ENCODE data around the gene STK32C. TPM values are rescaled to one million over a fixed set of nuclear protein-coding genes. Genes with fewer than 3 reads are reported as not detected.

The STK32C gene
- total and polyA plus RNA-seq, 2 experiments from 2014 or later: 8.8 to 9.8 TPM

GRCh38 chr10:132238371-132239125 lies 69.2 kb downstream of the STK32C start:
- no peak overlapping the region for H2AFZ ChIP-seq
- H3K9me2 ChIP-seq (ENCODE audit: insufficient read depth): no peaks in the 10 kb centered on the region
- H3K27ac ChIP-seq: no peak overlapping the region
- no peaks in the 10 kb centered on the region for H3K4me1 ChIP-seq (ENCODE audit: insufficient read depth)
- H3K79me2 ChIP-seq (ENCODE audit: insufficient read depth): no peaks in the 10 kb centered on the region
- H3F3A ChIP-seq (ENCODE audit: insufficient read depth): no peaks in the 10 kb centered on the region
- TF ChIP-seq EZH2phosphoT487 (IDR thresholded peaks at IDR 0.05; ENCODE audit: insufficient read depth, low read depth) (no peak), EZH2 (IDR thresholded peaks at IDR 0.05; ENCODE audit: insufficient read depth, poor library complexity, severe bottlenecking) (no peak)
- 84 to 85% methylated on average over 16 to 17 of the region's 17 CpGs for whole genome bisulfite sequencing, 2 experiments (ENCODE audit: low coverage in 1 of 2, low lambda C conversion rate in 2 of 2, missing lambda C conversion rate in 2 of 2)
- H4K20me1 ChIP-seq (ENCODE audit: insufficient read depth): no peaks in the 10 kb centered on the region
- H3K36me3 ChIP-seq (ENCODE audit: low read depth): no peaks in the 10 kb centered on the region
- H3K27me3 ChIP-seq (replicated peaks; ENCODE audit: insufficient read depth): no peaks in the 10 kb centered on the region
- no peak overlapping the region for H3K4me3 ChIP-seq
- no peaks in the 10 kb centered on the region for H3K9me3 ChIP-seq (ENCODE audit: low read depth)
- DNase-seq: no peak
- H3K9ac ChIP-seq: no peak overlapping the region
- H3K4me2 ChIP-seq (ENCODE audit: unreplicated experiment): no peak overlapping the region
- in situ Hi-C loops (cut with MboI): no loop called here

- no peak overlapping the region for H3K4me2 ChIP-seq (ENCODE audit: unreplicated experiment)
- DNase-seq: no peak
- 68% methylated on average over 9 of the region's 9 CpGs for WGBS, 2 experiments (ENCODE audit: low coverage in 1 of 2, low lambda C conversion rate in 2 of 2, missing lambda C conversion rate in 2 of 2)
- no peak for TF ChIP-seq EZH2phosphoT487 (IDR thresholded peaks at IDR 0.05; ENCODE audit: insufficient read depth, low read depth)
- no peak for TF ChIP-seq EZH2 (IDR thresholded peaks at IDR 0.05; ENCODE audit: insufficient read depth, poor library complexity, severe bottlenecking)
- no peaks in the 10 kb centered on the region for H3K9me3 ChIP-seq (ENCODE audit: low read depth)
- H2AFZ ChIP-seq: no peak overlapping the region
- no peaks in the 10 kb centered on the region for H3K36me3 ChIP-seq (ENCODE audit: low read depth)
- no peaks in the 10 kb centered on the region for H3F3A ChIP-seq (ENCODE audit: insufficient read depth)
- H3K9ac ChIP-seq: no peak overlapping the region
- H3K79me2 ChIP-seq (ENCODE audit: insufficient read depth): no peaks in the 10 kb centered on the region
- H3K27me3 ChIP-seq (replicated peaks; ENCODE audit: insufficient read depth): no peaks in the 10 kb centered on the region
- no peaks in the 10 kb centered on the region for H4K20me1 ChIP-seq (ENCODE audit: insufficient read depth)
- no peak overlapping the region for H3K4me3 ChIP-seq
- H3K27ac ChIP-seq: no peak overlapping the region
- no peaks in the 10 kb centered on the region for H3K9me2 ChIP-seq (ENCODE audit: insufficient read depth)
- H3K4me1 ChIP-seq (ENCODE audit: insufficient read depth): no peaks in the 10 kb centered on the region
- in situ Hi-C loops (cut with MboI): no loop called here
Measured at GRCh38 chr10:132237871-132238270, 69.9 kb downstream of the STK32C start.

- no peaks in the 10 kb centered on the region for H3K79me2 ChIP-seq (ENCODE audit: insufficient read depth)
- in situ Hi-C loops (cut with MboI): no loop called here
- H3K4me1 ChIP-seq (ENCODE audit: insufficient read depth): no peaks in the 10 kb centered on the region
Measured at GRCh38 chr10:132237396-132237795, 70.4 kb downstream of the STK32C start.

GRCh38 chr10:132236881-132237280 lies 70.9 kb downstream of the STK32C start:
- in situ Hi-C loops (cut with MboI): no loop called here
- no peaks in the 10 kb centered on the region for H3K4me1 ChIP-seq (ENCODE audit: insufficient read depth)
- no peak for DNase-seq
- H3K9ac ChIP-seq: no peak overlapping the region
- H3K27ac ChIP-seq: no peak overlapping the region
- H3F3A ChIP-seq (ENCODE audit: insufficient read depth): no peaks in the 10 kb centered on the region
- H4K20me1 ChIP-seq (ENCODE audit: insufficient read depth): no peaks in the 10 kb centered on the region
- no peaks in the 10 kb centered on the region for H3K27me3 ChIP-seq (replicated peaks; ENCODE audit: insufficient read depth)
- H3K36me3 ChIP-seq (ENCODE audit: low read depth): no peaks in the 10 kb centered on the region
- H2AFZ ChIP-seq: no peak overlapping the region
- no peak overlapping the region for H3K4me3 ChIP-seq
- H3K4me2 ChIP-seq (ENCODE audit: unreplicated experiment): no peak overlapping the region
- H3K9me2 ChIP-seq (ENCODE audit: insufficient read depth): no peaks in the 10 kb centered on the region
- H3K79me2 ChIP-seq (ENCODE audit: insufficient read depth): no peaks in the 10 kb centered on the region
- H3K9me3 ChIP-seq (ENCODE audit: low read depth): no peaks in the 10 kb centered on the region
- 78 to 79% methylated on average over 12 to 13 of the region's 13 CpGs for WGBS, 2 experiments (ENCODE audit: low coverage in 1 of 2, low lambda C conversion rate in 2 of 2, missing lambda C conversion rate in 2 of 2)
- TF ChIP-seq EZH2 (IDR thresholded peaks at IDR 0.05; ENCODE audit: insufficient read depth, poor library complexity, severe bottlenecking): no peak
- no peak for TF ChIP-seq EZH2phosphoT487 (IDR thresholded peaks at IDR 0.05; ENCODE audit: insufficient read depth, low read depth)

More at GRCh38 chr10:132237396-132237795, 70.4 kb downstream of the STK32C start:
- Histone ChIP-seq H3K4me2 (ENCODE audit: unreplicated experiment) (no peak overlapping the region), H3K9ac (no peak overlapping the region), H3K9me2 (ENCODE audit: insufficient read depth) (no peaks in the 10 kb centered on the region), H3F3A (ENCODE audit: insufficient read depth) (no peaks in the 10 kb centered on the region), H3K4me3 (no peak overlapping the region), H3K9me3 (ENCODE audit: low read depth) (no peaks in the 10 kb centered on the region), H3K36me3 (ENCODE audit: low read depth) (no peaks in the 10 kb centered on the region), H2AFZ (no peak overlapping the region), H3K27me3 (replicated peaks; ENCODE audit: insufficient read depth) (no peaks in the 10 kb centered on the region), H3K27ac (no peak overlapping the region), H4K20me1 (ENCODE audit: insufficient read depth) (no peaks in the 10 kb centered on the region)
- no peak for TF ChIP-seq EZH2phosphoT487 (IDR thresholded peaks at IDR 0.05; ENCODE audit: insufficient read depth, low read depth)
- WGBS, 2 experiments (ENCODE audit: low coverage in 1 of 2, low lambda C conversion rate in 2 of 2, missing lambda C conversion rate in 2 of 2): 80 to 95% methylated on average over 8 to 15 of the region's 15 CpGs
- no peak for DNase-seq

Data from GM23248 (cell line).